Duodenal mucosa (tissue), 2 donors: Measurements from ENCODE around the gene USP22.

Source experiments
- H3K27ac ChIP-seq: one replicate; pipeline ENCODE4 v1.7.0; 2013; ENCODE audit warnings: low read depth, low read length
- H3K27me3 ChIP-seq, 2 donors: one replicate each; pipeline ENCODE4 v1.7.0; 2013; ENCODE audit warnings: low read length in 2 of 2, control low read depth in 1 of 2; ENCODE audit not compliant: insufficient read depth in 2 of 2, control insufficient read depth in 1 of 2
- H3K36me3 ChIP-seq, 2 donors: one replicate each; pipeline ENCODE4 v1.7.0; 2013; ENCODE audit warnings: low read length in 2 of 2, control low read depth in 1 of 2; ENCODE audit not compliant: insufficient read depth in 2 of 2, control insufficient read depth in 1 of 2
- H3K4me1 ChIP-seq, 2 donors: one replicate each; pipeline ENCODE4 v1.7.0; 2013; ENCODE audit warnings: low read length in 2 of 2, control low read depth in 1 of 2; ENCODE audit not compliant: insufficient read depth in 2 of 2, control insufficient read depth in 1 of 2
- H3K4me3 ChIP-seq, 2 donors: one replicate each; pipeline ENCODE4 v1.7.0; 2013; ENCODE audit warnings: low read length in 2 of 2, low read depth in 1 of 2
- H3K9ac ChIP-seq, 2 donors: one replicate each; pipeline ENCODE4 v1.7.0; 2013; ENCODE audit warnings: low read length in 2 of 2, low read depth in 1 of 2
- H3K9me3 ChIP-seq, 2 donors: one replicate each; pipeline ENCODE4 v1.7.0; 2013; ENCODE audit warnings: low read length in 2 of 2, control low read depth in 1 of 2; ENCODE audit not compliant: control insufficient read depth in 1 of 2

USP22 gene

DNA sequence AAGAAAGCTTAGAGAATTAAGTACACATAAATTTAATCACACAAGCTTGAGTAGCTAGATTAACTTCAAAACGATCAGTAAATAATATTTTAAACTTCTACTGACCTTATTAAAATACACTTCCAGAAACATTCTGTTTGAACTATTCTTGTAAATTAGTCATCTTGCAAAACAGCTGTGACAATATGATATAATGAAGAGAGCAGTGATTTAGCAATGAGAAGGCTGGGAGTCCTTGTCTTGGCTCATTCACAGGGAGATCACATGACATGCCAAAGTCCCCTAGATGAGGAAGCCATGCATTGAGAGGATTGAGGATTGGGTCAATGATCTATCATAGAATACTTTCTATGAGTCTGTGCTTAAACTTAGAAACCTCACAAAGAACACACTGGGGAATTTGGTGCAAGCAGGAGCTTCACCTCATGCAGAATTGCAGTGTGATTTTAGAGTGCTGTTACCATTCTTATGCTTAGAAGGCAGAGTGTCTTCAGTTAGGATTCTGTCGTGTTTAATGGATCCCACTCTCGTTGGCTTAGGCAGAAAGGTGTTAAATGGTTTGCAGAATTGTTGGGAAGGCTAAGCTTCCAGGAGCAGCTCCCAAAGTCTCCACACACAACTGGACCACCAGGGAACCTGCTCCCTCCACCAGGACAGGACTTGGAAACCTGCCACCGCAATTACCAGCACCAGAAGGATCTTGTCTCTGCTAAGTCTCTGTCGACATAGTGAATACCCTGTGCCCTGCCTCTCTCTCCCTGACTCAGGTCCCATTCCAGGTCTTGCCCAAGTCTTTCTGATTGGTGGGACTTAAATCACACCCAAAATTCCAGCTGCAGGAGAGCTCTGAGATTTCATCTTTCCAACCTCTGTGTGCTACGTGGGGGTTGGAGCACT, 87.1 kb downstream of the USP22 start:
- Histone ChIP-seq H3K36me3 (no peaks in the 10 kb centered on the region), H3K9me3 (no peaks in the 10 kb centered on the region), H3K27me3 (peaks cover 0 to 8% of the 10 kb centered on the region in 2 donors), H3K27ac (no peak overlapping the region), H3K4me1 (no peaks in the 10 kb centered on the region), H3K4me3 (no peak overlapping the region), H3K9ac (no peak overlapping the region)

- H3K27ac ChIP-seq: no peak overlapping the region
Measured at GRCh38 chr17:20954794-20955193, 88.0 kb downstream of the USP22 start.

DNA sequence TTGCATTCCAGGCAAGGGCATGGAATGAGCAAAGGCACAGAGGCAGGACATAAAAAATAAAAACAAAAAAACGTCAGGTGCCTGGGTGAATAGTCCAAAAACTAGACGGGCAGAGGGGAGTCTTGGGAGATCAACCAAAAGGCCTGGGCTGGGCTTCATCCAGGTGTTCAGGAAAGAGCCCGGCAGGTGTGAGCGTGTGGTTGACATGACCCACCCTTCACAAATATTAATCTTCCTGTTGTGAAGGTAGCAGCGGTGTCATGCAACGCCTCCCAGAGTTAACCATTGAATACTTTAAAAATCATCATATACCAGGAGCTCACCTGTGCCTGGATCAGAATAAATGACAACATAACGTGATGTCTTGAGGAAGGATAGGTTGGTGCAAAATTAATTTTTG, 90.6 kb downstream of the USP22 start:
- H3K27ac ChIP-seq: no peak overlapping the region
- peaks cover 0 to 8% of the 10 kb centered on the region in 2 donors for H3K27me3 ChIP-seq

More at GRCh38 chr17:20954794-20955193, 88.0 kb downstream of the USP22 start:
- peaks cover 0 to 8% of the 10 kb centered on the region in 2 donors for H3K27me3 ChIP-seq
- H3K9me3 ChIP-seq: no peaks in the 10 kb centered on the region
- no peak overlapping the region for H3K4me3 ChIP-seq
- H3K36me3 ChIP-seq: no peaks in the 10 kb centered on the region
- no peaks in the 10 kb centered on the region for H3K4me1 ChIP-seq
- H3K9ac ChIP-seq: no peak overlapping the region

More for the DNA sequence above, 90.6 kb downstream of the USP22 start:
- H3K4me3 ChIP-seq: no peak overlapping the region
- H3K36me3 ChIP-seq: no peaks in the 10 kb centered on the region
- H3K9ac ChIP-seq: no peak overlapping the region
- no peaks in the 10 kb centered on the region for H3K9me3 ChIP-seq
- no peaks in the 10 kb centered on the region for H3K4me1 ChIP-seq
